HCT116 (cell line): ENCODE measurements around the gene MAST4.

Experiments
- CEBPB ChIP-seq: IDR thresholded peaks from 2 replicates; pipeline ENCODE4 v1.6.1; 2012; ENCODE audit warnings: low read depth
- POLR2A ChIP-seq: IDR thresholded peaks from 2 replicates; pipeline ENCODE4 v1.7.0; 2011; ENCODE audit warnings: borderline replicate concordance; ENCODE audit not compliant: insufficient read depth, insufficient read length; ENCODE audit errors: extremely low read depth
- POLR2AphosphoS5 ChIP-seq: IDR thresholded peaks from 2 replicates; pipeline ENCODE4 v1.6.1; 2011; ENCODE audit warnings: mild to moderate bottlenecking, low read depth, low read length, moderate library complexity
- TF ChIP-seq, protein P1 (sequence below): IDR thresholded peaks from 2 replicates; pipeline ENCODE4 v1.6.1; 2012

DNA sequence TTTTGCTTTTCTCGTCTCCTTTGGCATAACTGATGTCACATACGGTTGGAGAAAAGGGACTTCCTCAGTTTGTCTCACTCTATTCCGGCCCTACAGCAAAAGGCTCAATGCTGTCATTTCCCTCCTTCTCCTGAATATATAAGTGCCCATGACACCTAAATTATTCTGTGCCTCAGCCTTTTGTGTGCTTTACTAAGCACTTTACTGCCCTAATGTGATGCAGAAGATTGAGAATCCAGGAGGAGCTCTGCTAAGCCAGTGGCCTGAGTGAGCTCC lies 592.8 kb downstream of the MAST4 start:
- no peak for TF ChIP-seq POLR2AphosphoS5
- TF ChIP-seq CEBPB: no peak
- TF ChIP-seq, protein P1, sequence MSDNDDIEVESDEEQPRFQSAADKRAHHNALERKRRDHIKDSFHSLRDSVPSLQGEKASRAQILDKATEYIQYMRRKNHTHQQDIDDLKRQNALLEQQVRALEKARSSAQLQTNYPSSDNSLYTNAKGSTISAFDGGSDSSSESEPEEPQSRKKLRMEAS: no peak
- no peak for TF ChIP-seq POLR2A
